Measurements from ENCODE around the gene TPMT.
A peak's percentile ranks its signal among the peaks of the same experiment; 100 is the strongest.
"Not testable (repeated sequence)": the region's sequence is repeated elsewhere in the genome, so short reads cannot be mapped to it uniquely, and the experiment has no call there.

The TPMT gene

GRCh38 chr6:18154507-18155149 lies at the start of gene TPMT:
Gene TPMT, minus strand, starts transcription at chr6:18155077. Its CDS starts 5,950 bp downstream, at chr6:18149127.
- peak; percentile 31 for DNase-seq

- no peak for DNase-seq
Observed at GRCh38 chr6:18203786-18204185, 48.9 kb upstream of the TPMT start.

- DNase-seq: no peak
Observed at GRCh38 chr6:18192026-18192425, 37.1 kb upstream of the TPMT start.

GRCh38 chr6:18189196-18189595 lies 34.3 kb upstream of the TPMT start:
- no peak for DNase-seq

GRCh38 chr6:18187701-18188100 lies 32.8 kb upstream of the TPMT start:
- no peak for DNase-seq

- DNase-seq: no peak
Observed at GRCh38 chr6:18186540-18187250, 31.8 kb upstream of the TPMT start.

- no peak for DNase-seq
Observed at GRCh38 chr6:18186033-18186432, 31.2 kb upstream of the TPMT start.

GRCh38 chr6:18185624-18186023 lies 30.7 kb upstream of the TPMT start:
- DNase-seq: no peak

- no peak for DNase-seq
Observed at GRCh38 chr6:18183766-18184165, 28.9 kb upstream of the TPMT start.

GRCh38 chr6:18182568-18182967 lies 27.7 kb upstream of the TPMT start:
- DNase-seq: no peak

GRCh38 chr6:18179770-18180356 lies 25.0 kb upstream of the TPMT start:
- DNase-seq: no peak

GRCh38 chr6:18178960-18179615 lies 24.2 kb upstream of the TPMT start:
- DNase-seq: no peak

GRCh38 chr6:18177286-18177965 lies 22.5 kb upstream of the TPMT start:
- no peak for DNase-seq

GRCh38 chr6:18176198-18176597 lies 21.3 kb upstream of the TPMT start:
- not testable (repeated sequence) for DNase-seq

- DNase-seq: no peak
Observed at GRCh38 chr6:18171871-18172270, 17.0 kb upstream of the TPMT start.

GRCh38 chr6:18168264-18168663 lies 13.4 kb upstream of the TPMT start:
- DNase-seq: no peak

GRCh38 chr6:18166312-18167036 lies 11.6 kb upstream of the TPMT start:
- no peak for DNase-seq

- no peak for DNase-seq
Observed at GRCh38 chr6:18165751-18166150, 10.9 kb upstream of the TPMT start.

GRCh38 chr6:18162401-18162800 lies 7.5 kb upstream of the TPMT start:
- no peak for DNase-seq

GRCh38 chr6:18161431-18161830 lies 6.6 kb upstream of the TPMT start:
- no peak for DNase-seq

GRCh38 chr6:18160911-18161310 lies 6.0 kb upstream of the TPMT start:
- no peak for DNase-seq

- DNase-seq: peak; percentile 95
Observed at GRCh38 chr6:18155864-18156421, 1.1 kb upstream of the TPMT start.

All from RPMI8226 (cell line).